Stimulated activated memory B cell treated with anti-CD40 and anti-IgM and Interleukin-4, amounts not matched to agents 10 μg/mL and 1 μg/mL and 100 μg/mL, for 72 hours (primary cell): Measurements from ENCODE around the gene NEK10.
"Not testable (repeated sequence)": the region's sequence is repeated elsewhere in the genome, so short reads cannot be mapped to it uniquely, and the experiment has no call there.

Experiments
- ATAC-seq: fragments of 150-1000 bp; cut with Tn5 transposase; 2 replicates; pipeline ENCODE4 v1.10.0; 2021
- H3K27ac Mint-ChIP-seq: one replicate; pipeline ENCODE4 v1.8.0; 2022; ENCODE audit warnings: mild to moderate bottlenecking, mixed read lengths
- H3K27me3 Mint-ChIP-seq: one replicate; pipeline ENCODE4 v1.8.0; 2022; ENCODE audit warnings: mixed read lengths
- H3K36me3 Mint-ChIP-seq: one replicate; pipeline ENCODE4 v1.8.0; 2022; ENCODE audit warnings: mixed read lengths
- H3K4me1 Mint-ChIP-seq: one replicate; pipeline ENCODE4 v1.8.0; 2022; ENCODE audit warnings: mixed read lengths
- H3K4me3 Mint-ChIP-seq: one replicate; pipeline ENCODE4 v1.8.0; 2022; ENCODE audit warnings: mild to moderate bottlenecking, moderate library complexity, mixed read lengths
- H3K9me3 Mint-ChIP-seq: one replicate; pipeline ENCODE4 v1.8.0; 2022; ENCODE audit warnings: mixed read lengths

The NEK10 gene, protein sequence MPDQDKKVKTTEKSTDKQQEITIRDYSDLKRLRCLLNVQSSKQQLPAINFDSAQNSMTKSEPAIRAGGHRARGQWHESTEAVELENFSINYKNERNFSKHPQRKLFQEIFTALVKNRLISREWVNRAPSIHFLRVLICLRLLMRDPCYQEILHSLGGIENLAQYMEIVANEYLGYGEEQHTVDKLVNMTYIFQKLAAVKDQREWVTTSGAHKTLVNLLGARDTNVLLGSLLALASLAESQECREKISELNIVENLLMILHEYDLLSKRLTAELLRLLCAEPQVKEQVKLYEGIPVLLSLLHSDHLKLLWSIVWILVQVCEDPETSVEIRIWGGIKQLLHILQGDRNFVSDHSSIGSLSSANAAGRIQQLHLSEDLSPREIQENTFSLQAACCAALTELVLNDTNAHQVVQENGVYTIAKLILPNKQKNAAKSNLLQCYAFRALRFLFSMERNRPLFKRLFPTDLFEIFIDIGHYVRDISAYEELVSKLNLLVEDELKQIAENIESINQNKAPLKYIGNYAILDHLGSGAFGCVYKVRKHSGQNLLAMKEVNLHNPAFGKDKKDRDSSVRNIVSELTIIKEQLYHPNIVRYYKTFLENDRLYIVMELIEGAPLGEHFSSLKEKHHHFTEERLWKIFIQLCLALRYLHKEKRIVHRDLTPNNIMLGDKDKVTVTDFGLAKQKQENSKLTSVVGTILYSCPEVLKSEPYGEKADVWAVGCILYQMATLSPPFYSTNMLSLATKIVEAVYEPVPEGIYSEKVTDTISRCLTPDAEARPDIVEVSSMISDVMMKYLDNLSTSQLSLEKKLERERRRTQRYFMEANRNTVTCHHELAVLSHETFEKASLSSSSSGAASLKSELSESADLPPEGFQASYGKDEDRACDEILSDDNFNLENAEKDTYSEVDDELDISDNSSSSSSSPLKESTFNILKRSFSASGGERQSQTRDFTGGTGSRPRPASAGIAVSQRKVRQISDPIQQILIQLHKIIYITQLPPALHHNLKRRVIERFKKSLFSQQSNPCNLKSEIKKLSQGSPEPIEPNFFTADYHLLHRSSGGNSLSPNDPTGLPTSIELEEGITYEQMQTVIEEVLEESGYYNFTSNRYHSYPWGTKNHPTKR

GRCh38 chr3:27368831-27369607 lies at the start of gene NEK10:
NEK10 (minus strand) TSS chr3:27369383; CDS start chr3:27352882, 16,501 bp downstream.
- peaks cover 15% of the 10 kb centered on the region for H3K4me1 Mint-ChIP-seq
- H3K4me3 Mint-ChIP-seq: peak within 1 kb of the TSS; percentile 89
- no peaks in the 10 kb centered on the region for H3K36me3 Mint-ChIP-seq
- peak; percentile 100 for ATAC-seq
- peak within 1 kb of the TSS; percentile 48 for H3K27ac Mint-ChIP-seq
- H3K27me3 Mint-ChIP-seq: no peaks in the 10 kb centered on the region
- no peaks in the 10 kb centered on the region for H3K9me3 Mint-ChIP-seq

- no peak for ATAC-seq
- Mint-ChIP-seq H3K4me1 (no peaks in the 10 kb centered on the region), H3K27me3 (no peaks in the 10 kb centered on the region), H3K36me3 (peaks cover 61% of the 10 kb centered on the region), H3K9me3 (no peaks in the 10 kb centered on the region), H3K4me3 (no peak overlapping the region), H3K27ac (no peak overlapping the region)
Measured at GRCh38 chr3:27415202-27415601, 46.0 kb upstream of the NEK10 start.

GRCh38 chr3:27392950-27393679 lies 23.9 kb upstream of the NEK10 start:
- Mint-ChIP-seq H3K4me1 (peaks cover 24% of the 10 kb centered on the region), H3K27ac (peak overlapping the region; percentile 72), H3K27me3 (no peaks in the 10 kb centered on the region), H3K9me3 (no peaks in the 10 kb centered on the region), H3K4me3 (peak overlapping the region; percentile 31), H3K36me3 (peaks cover 41% of the 10 kb centered on the region)
- peak; percentile 82 for ATAC-seq

GRCh38 chr3:27392414-27392813 lies 23.2 kb upstream of the NEK10 start:
- not testable (repeated sequence) for ATAC-seq, H3K4me3 Mint-ChIP-seq, H3K27me3 Mint-ChIP-seq, H3K9me3 Mint-ChIP-seq
- Mint-ChIP-seq H3K4me1 (peaks cover 24% of the 10 kb centered on the region), H3K36me3 (peaks cover 39% of the 10 kb centered on the region), H3K27ac (peak overlapping the region; percentile 72)

GRCh38 chr3:27391796-27392195 lies 22.6 kb upstream of the NEK10 start:
- peaks cover 33% of the 10 kb centered on the region for H3K36me3 Mint-ChIP-seq
- H3K27me3 Mint-ChIP-seq: no peaks in the 10 kb centered on the region
- no peaks in the 10 kb centered on the region for H3K9me3 Mint-ChIP-seq
- no peak for ATAC-seq
- H3K4me3 Mint-ChIP-seq: no peak overlapping the region
- peaks cover 24% of the 10 kb centered on the region for H3K4me1 Mint-ChIP-seq
- peak overlapping the region; percentile 72 for H3K27ac Mint-ChIP-seq

GRCh38 chr3:27387625-27388024 lies 18.4 kb upstream of the NEK10 start:
- peaks cover 38% of the 10 kb centered on the region for H3K36me3 Mint-ChIP-seq
- no peak for ATAC-seq
- no peak overlapping the region for H3K27ac Mint-ChIP-seq
- H3K4me1 Mint-ChIP-seq: peaks cover 8% of the 10 kb centered on the region
- no peaks in the 10 kb centered on the region for H3K27me3 Mint-ChIP-seq
- H3K9me3 Mint-ChIP-seq: no peaks in the 10 kb centered on the region
- H3K4me3 Mint-ChIP-seq: no peak overlapping the region

GRCh38 chr3:27385504-27385903 lies 16.3 kb upstream of the NEK10 start:
- Mint-ChIP-seq H3K36me3 (peaks cover 31% of the 10 kb centered on the region), H3K27me3 (no peaks in the 10 kb centered on the region), H3K4me3 (no peak overlapping the region), H3K9me3 (no peaks in the 10 kb centered on the region), H3K4me1 (no peaks in the 10 kb centered on the region), H3K27ac (no peak overlapping the region)
- no peak for ATAC-seq

GRCh38 chr3:27384191-27384590 lies 15.0 kb upstream of the NEK10 start:
- no peak for ATAC-seq
- peaks cover 30% of the 10 kb centered on the region for H3K36me3 Mint-ChIP-seq
- no peaks in the 10 kb centered on the region for H3K4me1 Mint-ChIP-seq
- no peaks in the 10 kb centered on the region for H3K27me3 Mint-ChIP-seq
- H3K9me3 Mint-ChIP-seq: no peaks in the 10 kb centered on the region
- H3K4me3 Mint-ChIP-seq: no peak overlapping the region
- H3K27ac Mint-ChIP-seq: no peak overlapping the region

- Mint-ChIP-seq H3K36me3 (peaks cover 22% of the 10 kb centered on the region), H3K4me1 (no peaks in the 10 kb centered on the region), H3K9me3 (no peaks in the 10 kb centered on the region), H3K27me3 (no peaks in the 10 kb centered on the region), H3K4me3 (no peak overlapping the region), H3K27ac (no peak overlapping the region)
- no peak for ATAC-seq
Measured at GRCh38 chr3:27380433-27381357, 11.5 kb upstream of the NEK10 start.

DNA sequence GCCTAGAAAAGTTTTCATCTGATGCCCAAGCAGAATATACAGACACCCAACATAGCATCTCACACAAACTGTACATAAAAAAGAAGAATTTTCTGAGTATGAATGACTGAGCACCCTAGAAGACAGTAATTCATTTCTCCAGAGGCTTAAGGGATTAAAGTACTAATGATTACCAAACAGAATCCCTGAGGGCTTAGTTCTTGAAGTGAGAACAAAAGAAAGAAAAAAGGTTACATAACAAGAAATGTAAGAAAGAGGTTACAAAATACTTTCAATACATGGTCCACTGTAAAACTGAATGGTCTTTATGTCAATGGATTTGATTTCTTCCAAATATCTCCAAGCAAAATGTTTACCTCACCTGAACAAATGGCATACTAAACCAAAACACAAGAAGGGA lies 9.1 kb upstream of the NEK10 start:
- peaks cover 11% of the 10 kb centered on the region for H3K36me3 Mint-ChIP-seq
- H3K27me3 Mint-ChIP-seq: no peaks in the 10 kb centered on the region
- no peaks in the 10 kb centered on the region for H3K4me1 Mint-ChIP-seq
- H3K9me3 Mint-ChIP-seq: no peaks in the 10 kb centered on the region
- ATAC-seq: no peak
- H3K4me3 Mint-ChIP-seq: no peak overlapping the region
- no peak overlapping the region for H3K27ac Mint-ChIP-seq

DNA sequence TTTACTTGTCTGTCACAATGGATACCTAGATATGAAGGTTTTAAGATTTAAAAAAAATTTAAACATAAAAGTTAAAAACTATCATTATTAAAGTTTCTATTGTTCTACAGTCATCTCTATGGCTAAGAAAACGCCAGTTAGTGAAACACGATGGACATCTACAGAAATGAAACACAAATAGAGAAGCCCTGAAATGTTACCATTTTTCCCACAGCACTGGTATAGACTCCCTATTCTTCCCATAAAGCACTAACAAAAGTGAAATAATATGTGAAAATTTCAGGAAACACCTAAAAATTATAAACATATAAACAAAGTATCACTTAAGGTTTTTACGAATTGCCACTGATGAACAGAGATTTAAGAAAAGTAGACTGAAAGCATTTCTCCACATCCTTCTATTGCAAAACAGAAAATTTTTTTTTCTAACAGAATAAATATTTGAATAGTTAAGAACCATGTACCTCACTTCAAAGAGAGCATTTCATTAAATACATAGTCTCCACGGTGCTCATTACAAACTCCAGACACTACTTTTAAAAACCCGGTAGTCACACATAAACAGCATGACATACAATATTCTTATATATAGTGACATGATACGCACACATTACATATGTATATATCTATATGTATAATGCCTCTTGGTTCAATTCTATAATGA lies 7.1 kb upstream of the NEK10 start:
- no peaks in the 10 kb centered on the region for H3K9me3 Mint-ChIP-seq
- H3K27me3 Mint-ChIP-seq: no peaks in the 10 kb centered on the region
- no peak overlapping the region for H3K4me3 Mint-ChIP-seq
- ATAC-seq: no peak
- H3K36me3 Mint-ChIP-seq: peaks cover 5% of the 10 kb centered on the region
- H3K4me1 Mint-ChIP-seq: no peaks in the 10 kb centered on the region
- H3K27ac Mint-ChIP-seq: no peak overlapping the region

GRCh38 chr3:27366062-27366591 lies 3.1 kb downstream of the NEK10 start:
- no peak for ATAC-seq
- no peaks in the 10 kb centered on the region for H3K36me3 Mint-ChIP-seq
- H3K4me3 Mint-ChIP-seq: no peak overlapping the region
- peaks cover 16% of the 10 kb centered on the region for H3K4me1 Mint-ChIP-seq
- no peaks in the 10 kb centered on the region for H3K9me3 Mint-ChIP-seq
- no peaks in the 10 kb centered on the region for H3K27me3 Mint-ChIP-seq
- no peak overlapping the region for H3K27ac Mint-ChIP-seq
